MM.1S (cell line): Measurements from ENCODE around the gene FZR1.

Experiments used
- DNase-seq: peaks from one replicate; pipeline ENCODE4 v3.0.0-alpha.2; 2015
- H2AFZ ChIP-seq: fragments of 300-600 bp; sonication (generic); 2 replicates; pipeline ENCODE4 v1.6.0; 2016; ENCODE audit warnings: antibody characterized with exemption, low read length
- H3F3A ChIP-seq: fragments of 300-600 bp; sonication (generic); 2 replicates; pipeline ENCODE4 v1.6.1; 2016; ENCODE audit warnings: mild to moderate bottlenecking, antibody characterized with exemption, low read length, moderate library complexity, mixed read lengths; ENCODE audit not compliant: insufficient read depth
- H3K27ac ChIP-seq: fragments of 300-600 bp; sonication (generic); 2 replicates; pipeline ENCODE4 v1.5.1; 2016; ENCODE audit warnings: mild to moderate bottlenecking, low read length
- H3K27me3 ChIP-seq: fragments of 300-600 bp; sonication (generic); replicated peaks from 2 replicates; pipeline ENCODE4 v1.6.0; 2016; ENCODE audit warnings: low read length; ENCODE audit not compliant: insufficient read depth
- H3K36me3 ChIP-seq: fragments of 300-600 bp; sonication (generic); replicated peaks from 2 replicates; pipeline ENCODE4 v1.6.1; 2016; ENCODE audit warnings: mild to moderate bottlenecking, low read length, mixed read lengths; ENCODE audit not compliant: insufficient read depth
- H3K4me1 ChIP-seq: fragments of 300-600 bp; sonication (generic); 2 replicates; pipeline ENCODE4 v1.6.1; 2016; ENCODE audit warnings: low read length, mixed read lengths
- H3K4me2 ChIP-seq: fragments of 300-600 bp; sonication (generic); 2 replicates; pipeline ENCODE4 v1.6.0; 2016; ENCODE audit warnings: low read depth, low read length
- H3K4me3 ChIP-seq: fragments of 300-600 bp; sonication (generic); 2 replicates; pipeline ENCODE4 v1.5.1; 2016; ENCODE audit warnings: low read length, mixed read lengths
- H3K79me2 ChIP-seq: fragments of 300-600 bp; sonication (generic); 2 replicates; pipeline ENCODE4 v1.6.1; 2016; ENCODE audit warnings: mixed run types, low read length, mixed read lengths
- H3K9ac ChIP-seq: fragments of 300-600 bp; sonication (generic); 2 replicates; pipeline ENCODE4 v1.6.1; 2016; ENCODE audit warnings: low read length, mixed read lengths
- H3K9me2 ChIP-seq: fragments of 300-600 bp; sonication (generic); replicated peaks from 2 replicates; pipeline ENCODE4 v1.6.1; 2016; ENCODE audit warnings: mild to moderate bottlenecking, low read length, mixed read lengths; ENCODE audit not compliant: insufficient read depth
- H3K9me3 ChIP-seq: fragments of 300-600 bp; sonication (generic); replicated peaks from 2 replicates; pipeline ENCODE4 v1.6.1; 2016; ENCODE audit warnings: mild to moderate bottlenecking, low read length, mixed read lengths; ENCODE audit not compliant: insufficient read depth
- H4K20me1 ChIP-seq: fragments of 300-600 bp; sonication (generic); 2 replicates; pipeline ENCODE4 v1.6.1; 2016; ENCODE audit warnings: mild to moderate bottlenecking, low read length, moderate library complexity, mixed read lengths; ENCODE audit not compliant: insufficient read depth
- CTCF ChIP-seq: fragments of 300-600 bp; sonication (generic); IDR thresholded peaks from 2 replicates; pipeline ENCODE4 v1.5.1; 2016; ENCODE audit warnings: antibody characterized with exemption, low read length, mixed read lengths
- EZH2 ChIP-seq: fragments of 300-600 bp; sonication (generic); optimal IDR thresholded peaks from 2 replicates; pipeline ENCODE3; 2017; ENCODE audit warnings: low read depth, mild to moderate bottlenecking, antibody characterized with exemption, low read length, mixed read lengths
- EZH2phosphoT487 ChIP-seq: fragments of 300-600 bp; sonication (generic); IDR thresholded peaks from 2 replicates; pipeline ENCODE4 v1.6.1; 2018; ENCODE audit warnings: antibody characterized with exemption, low read length

The FZR1 gene

GRCh38 chr19:3491396-3492119, 14.6 kb upstream of the FZR1 start:
- no peaks in the 10 kb centered on the region for H3K4me1 ChIP-seq
- H4K20me1 ChIP-seq: no peaks in the 10 kb centered on the region; the same call in 1 of the 2 replicates
- TF ChIP-seq CTCF (no peak), EZH2 (no peak), EZH2phosphoT487 (no peak)
- no peak overlapping the region for H3K9ac ChIP-seq
- 0 out of 2 replicates have a peak, but pooled peaks cover 3% of the 10 kb centered on the region for H3K36me3 ChIP-seq
- no peak overlapping the region for H3K27ac ChIP-seq
- no peaks in the 10 kb centered on the region for H3K9me2 ChIP-seq
- no peaks in the 10 kb centered on the region for H3K27me3 ChIP-seq
- no peak overlapping the region for H3K4me3 ChIP-seq
- no peak for DNase-seq
- no peak overlapping the region for H2AFZ ChIP-seq
- H3K9me3 ChIP-seq: no peaks in the 10 kb centered on the region
- H3F3A ChIP-seq: no peaks in the 10 kb centered on the region; the same call in 1 of the 2 replicates
- H3K4me2 ChIP-seq: no peak overlapping the region
- H3K79me2 ChIP-seq: peaks cover 2% of the 10 kb centered on the region

GRCh38 chr19:3492131-3492839, 13.8 kb upstream of the FZR1 start:
- Histone ChIP-seq H4K20me1 (no peaks in the 10 kb centered on the region; the same call in 1 of the 2 replicates), H3K4me1 (no peaks in the 10 kb centered on the region), H3K9ac (no peak overlapping the region), H2AFZ (no peak overlapping the region), H3K4me2 (no peak overlapping the region), H3K9me3 (no peaks in the 10 kb centered on the region), H3K27ac (no peak overlapping the region), H3K4me3 (no peak overlapping the region), H3K79me2 (peaks cover 9% of the 10 kb centered on the region), H3K9me2 (no peaks in the 10 kb centered on the region), H3K36me3 (0 out of 2 replicates have a peak, but pooled peaks cover 3% of the 10 kb centered on the region), H3K27me3 (no peaks in the 10 kb centered on the region), H3F3A (no peaks in the 10 kb centered on the region; the same call in 1 of the 2 replicates)
- DNase-seq: no peak
- TF ChIP-seq EZH2phosphoT487: no peak
- no peak for TF ChIP-seq EZH2
- no peak for TF ChIP-seq CTCF

- H3K9me2 ChIP-seq: no peaks in the 10 kb centered on the region
- H3K4me2 ChIP-seq: no peak overlapping the region
- H4K20me1 ChIP-seq: no peaks in the 10 kb centered on the region; the same call in 1 of the 2 replicates
- DNase-seq: no peak
- H3K4me3 ChIP-seq: no peak overlapping the region
- TF ChIP-seq CTCF: no peak
- TF ChIP-seq EZH2: no peak
- TF ChIP-seq EZH2phosphoT487: no peak
- H3K9me3 ChIP-seq: no peaks in the 10 kb centered on the region
- no peaks in the 10 kb centered on the region; the same call in 1 of the 2 replicates for H3F3A ChIP-seq
- 0 out of 2 replicates have a peak, but pooled peaks cover 3% of the 10 kb centered on the region for H3K36me3 ChIP-seq
- H2AFZ ChIP-seq: no peak overlapping the region
- peaks cover 16% of the 10 kb centered on the region for H3K79me2 ChIP-seq
- no peaks in the 10 kb centered on the region for H3K27me3 ChIP-seq
- no peak overlapping the region for H3K27ac ChIP-seq
- H3K4me1 ChIP-seq: no peaks in the 10 kb centered on the region
- no peak overlapping the region for H3K9ac ChIP-seq
Observed at GRCh38 chr19:3492919-3493318, 13.2 kb upstream of the FZR1 start.
